Measurements from ENCODE around the gene CKS1B. TPM values are rescaled to one million over a fixed set of nuclear protein-coding genes. Genes with fewer than 3 reads are reported as not detected.

The CKS1B gene
- total and polyA plus RNA-seq, 9 of the 15 experiments (the other 6 are each of a cell fraction or from before 2014, with no cell fraction given), result 215 to 1,103 (median 460) TPM

GRCh38 chr1:155001425-155001674, 26.9 kb downstream of the CKS1B start (continued):
- TF ChIP-seq ETV1 (tag; conservative IDR thresholded peaks at IDR 0.05; ENCODE audit: low read depth) (no peak), RBM25 (IDR thresholded peaks at IDR 0.05; ENCODE audit: low read depth, low read length, severe bottlenecking) (no peak)

- Histone ChIP-seq H3K4me2 (ENCODE audit: insufficient read depth, low read length) (peak overlapping the region; percentile 98), H3K27ac (ENCODE audit: extremely low read depth, low read depth, low read length) (peak overlapping the region; percentile 97), H3K9me1 (ENCODE audit: control insufficient read depth, insufficient read depth, low read length) (no peaks in the 10 kb centered on the region), H3K4me3 (peak overlapping the region; percentile 71), H3K9ac (ENCODE audit: insufficient read depth in 1 of 2, low read depth in 2 of 2, low read length in 2 of 2) (peak overlapping the region; percentile 89 to 96), H3K4me1 (replicated peaks in 1 of 2; ENCODE audit: control insufficient read depth in 2 of 2, insufficient read depth in 2 of 2, low read length in 2 of 2) (peaks cover 37 to 66% of the 10 kb centered on the region in 2 experiments), H4K20me1 (replicated peaks; ENCODE audit: control insufficient read depth, insufficient read depth, low read length) (peaks cover 3% of the 10 kb centered on the region; the same call in 1 of the 2 replicates), H3K79me2 (ENCODE audit: control insufficient read depth, insufficient read depth, low read length) (peaks cover 50% of the 10 kb centered on the region), H3K27me3 (ENCODE audit: control insufficient read depth in 2 of 2, insufficient read depth in 2 of 2, low read length in 2 of 2) (no peaks in the 10 kb centered on the region), H3K9me3 (replicated peaks; ENCODE audit: control insufficient read depth, insufficient read depth, low read depth, low read length) (no peaks in the 10 kb centered on the region), H3K36me3 (ENCODE audit: control insufficient read depth, insufficient read depth, low read length) (peaks cover 25% of the 10 kb centered on the region; the same call in 2 of the 3 replicates), H2AFZ (ENCODE audit: low read depth, low read length) (peak overlapping the region; percentile 95)
- CTCF ChIA-PET (ENCODE audit: low intra/inter-chr PET ratio), result interaction anchor here (1.3 to 1.6 kb wide), 2 partner anchors 16 to 41 kb away, joined by 6 read pairs; partner anchors contain the start of gene PYGO2
- POLR2A ChIA-PET, result interaction anchor here (0.6 to 1.7 kb wide), 13 partner anchors 10 to 1435 kb away, joined by 3 to 8 read pairs (median 3); partner anchors contain the start of gene PBXIP1
- WGBS (ENCODE audit: insufficient coverage, low coverage, missing lambda C conversion rate), result 0% methylated on average over 4 of the region's 38 CpGs
- intact Hi-C loops (cut with micrococcal nuclease), result loop anchor here (1.0 to 5.0 kb wide), 6 partner anchors 15 to 445 kb away; partner anchors contain the start of genes CKS1B, EFNA3, PYGO2 and UBE2Q1
- ATAC-seq, result peak; percentile 81
- FAIRE-seq, result peak; percentile 92
- in situ Hi-C loops (cut with MboI), result no loop called here
- DNase-seq (ENCODE audit: extremely low read depth in 1 of 4, low spot score in 3 of 4), result peak; percentile 90 to 100 (median 95)
- TSS peak; percentile 45 for BruUV-seq (replicated peaks)
- no peak for TF ChIP-seq DDX20 (tag; IDR thresholded peaks at IDR 0.05; ENCODE audit: low read depth)
- no peak for TF ChIP-seq ZNF408 (CRISPR knock-in tag; IDR thresholded peaks at IDR 0.05; ENCODE audit: low read depth)
- no peak for TF ChIP-seq PHB (CRISPR knock-in tag; IDR thresholded peaks at IDR 0.05)
- TF ChIP-seq NBN (IDR thresholded peaks at IDR 0.05; ENCODE audit: low read depth), result peak; percentile 88
- TF ChIP-seq IRF1 (CRISPR knock-in tag; IDR thresholded peaks at IDR 0.05; ENCODE audit: borderline replicate concordance), result no peak
- TF ChIP-seq ZNF12 (CRISPR knock-in tag; IDR thresholded peaks at IDR 0.05), result no peak
- TF ChIP-seq PURB (CRISPR knock-in tag; IDR thresholded peaks at IDR 0.05; ENCODE audit: low read depth), result no peak
- no peak for TF ChIP-seq NR3C1 (CRISPR knock-in tag; IDR thresholded peaks at IDR 0.05)
- no peak for TF ChIP-seq HMG20A (CRISPR knock-in tag; conservative IDR thresholded peaks at IDR 0.05)
- TF ChIP-seq ERF (CRISPR knock-in tag; IDR thresholded peaks at IDR 0.05), result no peak
- no peak for TF ChIP-seq ATF3 (IDR thresholded peaks at IDR 0.05)
- no peak for TF ChIP-seq ATF3 (CRISPR knock-in tag; conservative IDR thresholded peaks at IDR 0.05)
- TF ChIP-seq ZFP1 (CRISPR knock-in tag; IDR thresholded peaks at IDR 0.05), result no peak
- no peak for TF ChIP-seq ZNF551 (CRISPR knock-in tag; IDR thresholded peaks at IDR 0.05)
- TF ChIP-seq HMGN3 (IDR thresholded peaks at IDR 0.05; ENCODE audit: borderline replicate concordance, extremely low read depth, insufficient read length, low read depth, low read length), result no peak
- peak; percentile 93 for TF ChIP-seq HBP1 (CRISPR knock-in tag; IDR thresholded peaks at IDR 0.05)
Observed at GRCh38 chr1:155001675-155002463, 27.4 kb downstream of the CKS1B start.
